Sigmoid colon (tissue), 7 donors: ENCODE results near the gene POLR2C. TPM values are rescaled to one million over a fixed set of nuclear protein-coding genes. Genes with fewer than 3 reads are reported as not detected.

Source experiments
- DNase-seq: peaks from one replicate; pipeline ENCODE4 v3.0.0-alpha.2; 2019
- H3K27ac ChIP-seq, 4 donors: fragments of 200-600 bp; sonication (generic); one replicate each; pipeline ENCODE4 v1.5.1; 2016 to 2019; ENCODE audit warnings: mild to moderate bottlenecking in 1 of 4
- H3K27me3 ChIP-seq, 3 donors: fragments of 200-600 bp; sonication (generic); one replicate each; pipeline ENCODE4 v1.5.1; 2019; ENCODE audit warnings: mild to moderate bottlenecking in 1 of 3
- H3K36me3 ChIP-seq, 4 donors: fragments of 200-600 bp; sonication (generic); one replicate each; pipeline ENCODE4 v1.5.1; 2016 to 2019
- H3K4me1 ChIP-seq, 4 donors: fragments of 200-600 bp; sonication (generic); one replicate each; pipeline ENCODE4 v1.5.1; 2017 to 2019
- H3K4me3 ChIP-seq, 4 donors: fragments of 200-600 bp; sonication (generic); one replicate each; pipeline ENCODE4 v1.5.1; 2017 to 2019; ENCODE audit warnings: mild to moderate bottlenecking in 2 of 4, moderate library complexity in 1 of 4
- H3K9me3 ChIP-seq, 4 donors: fragments of 200-600 bp in 3 of 4; sonication (generic) in 3 of 4; one replicate each; pipeline versions ENCODE4 v1.5.1 to v1.6.1; 2013 to 2019
- CTCF ChIP-seq, 4 experiments: fragments of 450-650 bp in 3 of 4; fragments of 200-600 bp in 1 of 4; IDR thresholded peaks; one replicate each; pipeline ENCODE4 v1.5.1; 2016 to 2019; ENCODE audit warnings: antibody characterized with exemption in 4 of 4, mild to moderate bottlenecking in 3 of 4, moderate library complexity in 2 of 4
- EP300 ChIP-seq, 4 donors: sonication (generic); formaldehyde crosslinking; IDR thresholded peaks; one replicate each; pipeline ENCODE4 v1.6.1; 2017; ENCODE audit warnings: antibody characterized with exemption in 4 of 4
- POLR2A ChIP-seq, 2 donors: fragments of 450-650 bp; IDR thresholded peaks; one replicate each; pipeline ENCODE4 v1.6.1; 2016; ENCODE audit warnings: antibody characterized with exemption in 2 of 2, mild to moderate bottlenecking in 2 of 2, moderate library complexity in 2 of 2
- POLR2AphosphoS5 ChIP-seq, 4 donors: sonication (generic); formaldehyde crosslinking; IDR thresholded peaks; one replicate each; pipeline ENCODE4 v1.6.1; 2017; ENCODE audit warnings: antibody characterized with exemption in 4 of 4
- WGBS, 2 donors: extraction: QIAGEN DNeasy Blood & Tissue Kit; methylation state at CpG; one replicate each; pipeline ENCODE4 v1.1.7; 2013; 5-methylcytosine and 5-hydroxymethylcytosine counted together
- intact Hi-C: fragments of 100-400 bp; cut with DNase I; formaldehyde crosslinking; loops from one replicate; pipeline ENCODE4 v1.15.1; 2023
- polyA plus RNA-seq, 3 donors: library from polyadenylated mRNA; stranded (reverse); fragments of 200-250 nt; gene quantifications; one replicate each; pipeline ENCODE4 v1.2.3, GENCODE V29; 2013
- total RNA-seq, 4 donors: library from RNA; depleted of rRNA; stranded (reverse); fragments of >200 nt; gene quantifications; one replicate each; pipeline ENCODE4 v1.1.0, GENCODE V29; 2016
- donor health status: healthy with polysubstance abuse.
- donor health status: Bipolar disorder and iron deficiency.
- donor health status: healthy.

Gene POLR2C
- total and polyA plus RNA-seq, 7 donors, result 52.3 to 141 (median 77.7) TPM

GRCh38 chr16:57480754-57481230 lies 18.3 kb downstream of the POLR2C start:
- Histone ChIP-seq H3K9me3 (no peaks in the 10 kb centered on the region), H3K27ac (peak overlapping the region in 2 of 4 donors; percentile 42 to 60), H3K4me3 (no peak overlapping the region), H3K4me1 (peaks cover 0 to 31% (median 23%) of the 10 kb centered on the region in 4 donors), H3K27me3 (no peaks in the 10 kb centered on the region), H3K36me3 (no peaks in the 10 kb centered on the region)
- DNase-seq, result no peak
- WGBS, 2 donors, result 49 to 82% methylated on average over 6 of the region's 6 CpGs
- TF ChIP-seq CTCF (IDR thresholded peaks at IDR 0.05) (no peak), EP300 (IDR thresholded peaks at IDR 0.05) (no peak)
- intact Hi-C loops, result no loop called here

GRCh38 chr16:57481421-57481820 lies 18.9 kb downstream of the POLR2C start:
- TF ChIP-seq POLR2AphosphoS5 (IDR thresholded peaks at IDR 0.05) (no peak), EP300 (IDR thresholded peaks at IDR 0.05) (no peak), CTCF (IDR thresholded peaks at IDR 0.05) (no peak), POLR2A (IDR thresholded peaks at IDR 0.05) (no peak)
- DNase-seq, result no peak
- 91 to 92% methylated on average over 4 of the region's 4 CpGs for WGBS, 2 donors
- H3K36me3 ChIP-seq, result no peaks in the 10 kb centered on the region
- no peaks in the 10 kb centered on the region for H3K27me3 ChIP-seq
- H3K9me3 ChIP-seq, result no peaks in the 10 kb centered on the region
- no peak overlapping the region for H3K4me3 ChIP-seq
- intact Hi-C loops, result no loop called here
- H3K27ac ChIP-seq, result no peak overlapping the region
- H3K4me1 ChIP-seq, result peaks cover 0 to 31% (median 23%) of the 10 kb centered on the region in 4 donors

- intact Hi-C loops, result no loop called here
- H3K4me1 ChIP-seq, result peaks cover 0 to 39% (median 30%) of the 10 kb centered on the region in 4 donors
- TF ChIP-seq POLR2AphosphoS5 (IDR thresholded peaks at IDR 0.05) (no peak), POLR2A (IDR thresholded peaks at IDR 0.05) (no peak), CTCF (IDR thresholded peaks at IDR 0.05) (no peak), EP300 (IDR thresholded peaks at IDR 0.05) (no peak)
Measured at GRCh38 chr16:57482845-57483545, 20.5 kb downstream of the POLR2C start.

GRCh38 chr16:57483725-57484514 lies 21.4 kb downstream of the POLR2C start:
- 81 to 88% methylated on average over 19 of the region's 19 CpGs for WGBS, 2 donors
- Histone ChIP-seq H3K27me3 (no peaks in the 10 kb centered on the region), H3K9me3 (no peaks in the 10 kb centered on the region), H3K4me1 (peaks cover 0 to 38% (median 27%) of the 10 kb centered on the region in 4 donors), H3K4me3 (no peak overlapping the region), H3K27ac (no peak overlapping the region), H3K36me3 (no peaks in the 10 kb centered on the region)
- no peak for DNase-seq
- no peak for TF ChIP-seq POLR2A (IDR thresholded peaks at IDR 0.05)
- no peak for TF ChIP-seq POLR2AphosphoS5 (IDR thresholded peaks at IDR 0.05)
- no peak for TF ChIP-seq CTCF (IDR thresholded peaks at IDR 0.05)
- TF ChIP-seq EP300 (IDR thresholded peaks at IDR 0.05), result no peak
- intact Hi-C loops, result no loop called here

More at GRCh38 chr16:57482845-57483545, 20.5 kb downstream of the POLR2C start:
- Histone ChIP-seq H3K36me3 (no peaks in the 10 kb centered on the region), H3K9me3 (no peaks in the 10 kb centered on the region), H3K27ac (no peak overlapping the region), H3K27me3 (no peaks in the 10 kb centered on the region), H3K4me3 (no peak overlapping the region)
- WGBS, 2 donors, result 74 to 88% methylated on average over 13 to 14 of the region's 14 CpGs
- no peak for DNase-seq
